Stimulated activated CD8-positive, alpha-beta memory T cell treated with anti-CD3 and anti-CD28 coated beads, Interleukin-12 subunit alpha, Interleukin-12 subunit beta, amount 100 ng/mL, for 4 hours (primary cell): ENCODE results near the gene MRPL43.
"Not testable (repeated sequence)": the region's sequence is repeated elsewhere in the genome, so short reads cannot be mapped to it uniquely, and the experiment has no call there.

ENCODE experiments used
- DNase-seq: peaks from one replicate; pipeline ENCODE4 v3.0.0-alpha.2; 2020; ENCODE audit warnings: low read depth

MRPL43 gene

GRCh38 chr10:100986952-100987684 is at the start of gene MRPL43, which contains the start of gene TWNK:
Gene MRPL43, minus strand, starts transcription at chr10:100987497. Its CDS starts 54 bp downstream, at chr10:100987443.
Gene TWNK, plus strand, starts transcription at chr10:100987543. Its CDS starts 668 bp downstream, at chr10:100988211.
- DNase-seq, result peak; percentile 72

- no peak for DNase-seq
Measured at GRCh38 chr10:101036726-101037125, 49.4 kb upstream of the MRPL43 start.

DNA sequence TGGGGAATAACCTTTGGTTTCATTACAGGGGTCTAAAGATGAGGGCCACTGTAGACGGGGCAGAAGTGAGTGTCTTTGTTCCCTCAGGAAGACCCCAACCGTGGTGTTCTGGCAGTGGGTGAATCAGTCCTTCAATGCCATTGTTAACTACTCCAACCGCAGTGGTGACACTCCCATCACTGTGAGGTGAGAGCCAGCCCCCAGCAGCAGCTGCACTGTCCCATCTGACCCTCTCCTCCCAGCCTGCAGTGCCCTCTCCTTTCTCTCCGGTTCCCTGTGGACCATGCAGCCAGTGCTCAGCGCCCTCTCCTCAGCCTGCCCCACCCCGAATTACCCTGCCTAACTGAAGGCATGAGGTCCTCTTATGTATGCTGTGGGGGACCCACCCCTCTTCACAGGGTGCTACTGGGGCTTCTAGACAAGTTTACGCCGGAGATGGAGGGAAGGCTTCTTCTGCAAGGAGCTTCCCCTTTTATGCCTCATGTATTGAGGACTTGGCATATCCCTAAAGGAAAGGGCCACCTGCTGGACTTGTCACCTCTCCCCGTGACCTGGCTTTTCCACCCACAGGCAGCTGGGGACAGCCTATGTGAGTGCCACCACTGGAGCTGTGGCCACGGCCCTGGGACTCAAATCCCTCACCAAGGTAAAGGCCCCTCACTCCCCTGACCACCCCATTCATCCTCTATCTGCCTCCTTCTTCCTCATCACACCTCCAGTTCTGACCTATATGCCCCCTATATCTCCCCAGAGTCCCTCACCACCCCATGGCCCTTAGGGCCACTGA is 48.8 kb upstream of the MRPL43 start:
- no peak for DNase-seq

GRCh38 chr10:101035314-101035713 is 48.0 kb upstream of the MRPL43 start:
- DNase-seq, result no peak

DNA sequence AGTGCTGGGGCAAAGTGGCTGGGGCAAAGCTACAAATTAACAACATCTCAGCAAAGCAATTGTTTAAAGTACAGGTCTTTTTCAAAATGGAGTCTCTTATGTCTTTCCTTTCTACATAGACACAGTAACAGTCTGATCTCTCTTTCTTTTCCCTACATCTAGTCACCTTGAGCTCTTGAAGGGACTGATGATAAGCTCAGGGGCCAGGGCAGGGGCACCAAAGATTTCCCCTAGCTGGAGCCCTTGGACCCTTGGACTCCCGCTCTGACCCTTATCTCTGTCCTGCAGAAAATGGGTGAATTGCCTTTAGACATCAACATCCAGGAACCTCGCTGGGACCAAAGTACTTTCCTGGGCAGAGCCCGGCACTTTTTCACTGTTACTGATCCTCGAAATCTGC is 47.1 kb upstream of the MRPL43 start:
- not testable (repeated sequence) for DNase-seq

DNA sequence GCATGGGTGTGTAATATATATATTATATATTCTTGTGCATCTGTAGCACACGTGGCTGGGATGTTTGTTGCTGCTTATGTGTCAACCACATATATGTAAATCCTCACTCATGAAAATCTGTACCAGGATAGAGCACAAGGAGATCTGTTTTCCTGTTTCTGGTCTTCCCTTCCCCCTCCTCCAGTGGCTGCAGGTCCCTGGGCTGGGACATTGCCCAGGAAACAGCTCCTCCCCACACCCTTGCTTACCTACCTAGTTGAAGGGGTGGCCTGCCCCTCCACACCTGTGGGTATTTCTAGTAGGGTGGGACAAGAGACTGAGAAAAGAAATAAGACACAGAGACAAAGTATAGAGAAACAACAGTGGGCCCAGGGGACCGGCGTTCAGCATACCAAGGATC is 46.0 kb upstream of the MRPL43 start:
- DNase-seq, result no peak

GRCh38 chr10:101032637-101033224 is 45.4 kb upstream of the MRPL43 start:
- DNase-seq, result peak; percentile 39

- DNase-seq, result peak; percentile 59
Measured at GRCh38 chr10:101031796-101032636, 44.7 kb upstream of the MRPL43 start.

DNA sequence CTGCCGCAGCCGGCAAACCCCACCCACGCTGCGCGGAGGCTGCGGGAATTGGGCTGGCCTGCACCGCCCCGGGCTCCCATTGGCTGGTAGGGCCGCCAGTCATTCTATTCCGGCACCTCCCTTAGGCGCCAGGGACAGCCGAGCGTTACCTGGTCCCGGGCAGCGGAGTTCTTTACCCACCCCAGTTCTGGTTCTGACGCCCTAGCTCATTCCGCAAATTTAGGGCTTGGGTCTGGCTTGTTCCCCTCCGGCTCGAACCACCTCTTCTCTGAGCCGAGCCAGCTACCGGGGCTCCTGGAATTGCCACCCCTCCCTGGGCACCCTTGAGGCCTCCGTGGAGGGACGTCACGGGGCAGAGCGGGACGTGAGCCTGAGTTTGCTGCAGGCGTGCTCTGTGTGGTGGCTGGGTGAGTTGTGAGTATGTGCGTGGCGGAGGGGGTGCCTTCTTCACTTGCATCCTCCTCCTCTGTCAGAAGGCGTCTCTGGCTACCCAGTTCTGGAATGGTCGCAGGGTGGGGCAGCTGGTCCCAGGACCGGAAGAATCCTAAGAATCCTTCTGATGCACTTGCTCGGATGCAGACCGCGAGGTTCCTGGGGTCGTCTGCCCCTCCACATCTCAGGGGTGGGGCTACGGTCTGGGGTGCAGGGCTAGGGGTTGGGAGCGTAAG is 44.0 kb upstream of the MRPL43 start, which contains the start of the genes PDZD7 and SFXN3:
Gene PDZD7 (minus strand): TSS at position 2 of the 668 bp plus-strand sequence. CDS start 910 bp downstream, outside the sequence.
Gene SFXN3 (plus strand): TSS at position 107 of the 668 bp plus-strand sequence. CDS start 3,461 bp downstream, outside the sequence.
- peak; percentile 93 for DNase-seq

- DNase-seq, result no peak
Measured at GRCh38 chr10:101030496-101031127, 43.3 kb upstream of the MRPL43 start.

GRCh38 chr10:101029520-101030295 is 42.4 kb upstream of the MRPL43 start:
- DNase-seq, result no peak

- DNase-seq, result no peak
Measured at GRCh38 chr10:101028446-101029337, 41.4 kb upstream of the MRPL43 start.

DNA sequence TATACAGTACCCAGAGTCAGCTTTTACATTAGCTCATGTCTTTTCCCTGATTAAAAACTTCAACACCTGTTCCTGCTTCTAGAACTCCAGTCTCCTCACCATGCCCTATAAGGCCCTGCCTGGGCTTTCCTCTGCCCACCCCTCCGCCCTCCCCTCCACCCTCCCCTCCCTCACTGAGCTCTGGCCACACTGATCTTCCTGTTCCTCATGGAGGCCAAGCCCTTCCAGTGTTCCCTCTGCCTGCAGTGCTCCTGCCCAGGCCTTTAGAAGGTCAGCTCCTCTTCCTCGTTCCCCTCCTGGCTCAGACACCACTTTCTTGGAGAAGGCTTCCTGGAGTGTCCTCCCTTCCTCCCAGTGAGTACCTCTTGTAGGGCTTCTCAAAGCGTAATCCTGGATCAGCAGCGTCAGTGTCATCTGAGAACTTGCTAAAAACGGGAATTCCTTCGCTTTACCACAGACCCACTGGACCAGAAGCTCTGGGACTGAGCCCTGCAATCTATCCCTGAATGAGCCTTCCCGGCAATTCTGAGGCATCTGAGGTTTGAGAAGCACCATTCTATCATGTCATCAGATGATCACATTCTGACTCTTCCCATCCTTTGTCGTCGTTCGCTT is 39.9 kb upstream of the MRPL43 start:
- DNase-seq, result no peak

GRCh38 chr10:101022967-101023705 is 35.8 kb upstream of the MRPL43 start:
- no peak for DNase-seq

- no peak for DNase-seq
Measured at GRCh38 chr10:101021692-101022251, 34.5 kb upstream of the MRPL43 start.

GRCh38 chr10:101021239-101021638 is 33.9 kb upstream of the MRPL43 start:
- DNase-seq, result no peak

GRCh38 chr10:101020427-101021075 is 33.3 kb upstream of the MRPL43 start:
- no peak for DNase-seq
